H9 (cell line): ENCODE measurements around the gene TMC8. TPM values are rescaled to one million over a fixed set of nuclear protein-coding genes. Genes with fewer than 3 reads are reported as not detected.

Experiments
- DNase-seq: peaks from one replicate; pipeline ENCODE4 v3.0.0-alpha.2; 2017
- H2AFZ ChIP-seq: one replicate; pipeline ENCODE4 v1.6.1; 2013; ENCODE audit warnings: mild to moderate bottlenecking, low read length, control low read depth, moderate library complexity
- H2AK5ac ChIP-seq: 2 replicates; pipeline ENCODE4 v1.6.1; 2013; ENCODE audit warnings: low read length, control low read depth, mixed read lengths; ENCODE audit not compliant: insufficient read length
- H2BK120ac ChIP-seq: one replicate; pipeline ENCODE4 v1.6.1; 2013; ENCODE audit warnings: low read depth, mild to moderate bottlenecking, low read length, control low read depth, inconsistent platforms; ENCODE audit not compliant: poor library complexity, severe bottlenecking
- H2BK12ac ChIP-seq: 2 replicates; pipeline ENCODE4 v1.6.1; 2013; ENCODE audit warnings: low read length, control low read depth, mixed read lengths, low read depth; ENCODE audit not compliant: insufficient read length
- H2BK15ac ChIP-seq: 2 replicates; pipeline ENCODE4 v1.6.1; 2013; ENCODE audit warnings: low read depth, low read length, control low read depth
- H2BK20ac ChIP-seq: one replicate; pipeline ENCODE4 v1.6.1; 2013; ENCODE audit warnings: low read depth, mild to moderate bottlenecking, low read length, control low read depth, inconsistent platforms; ENCODE audit not compliant: poor library complexity, severe bottlenecking
- H2BK5ac ChIP-seq: 2 replicates; pipeline ENCODE4 v1.6.1; 2013; ENCODE audit warnings: low read length, control low read depth, mixed read lengths; ENCODE audit not compliant: insufficient read length
- H3K14ac ChIP-seq: 2 replicates; pipeline ENCODE4 v1.6.1; 2013; ENCODE audit warnings: low read length, control low read depth; ENCODE audit not compliant: insufficient read depth
- H3K18ac ChIP-seq: 2 replicates; pipeline ENCODE4 v1.6.1; 2013; ENCODE audit warnings: low read depth, mild to moderate bottlenecking, mixed read lengths, low read length, control low read depth; ENCODE audit not compliant: insufficient read length
- H3K23ac ChIP-seq: 2 replicates; pipeline ENCODE4 v1.6.1; 2013; ENCODE audit warnings: low read length, control low read depth, mixed read lengths, low read depth; ENCODE audit not compliant: insufficient read length
- H3K23me2 ChIP-seq: 2 replicates; pipeline ENCODE4 v1.6.1; 2013; ENCODE audit warnings: low read depth, mild to moderate bottlenecking, mixed read lengths, low read length, control low read depth; ENCODE audit not compliant: insufficient read length, poor library complexity, severe bottlenecking
- H3K27ac ChIP-seq: 2 replicates; pipeline ENCODE4 v1.5.1; 2013; ENCODE audit warnings: low read length, control low read depth, mixed read lengths, low read depth; ENCODE audit not compliant: insufficient read length
- H3K27me3 ChIP-seq: 2 replicates; pipeline ENCODE4 v1.6.1; 2013; ENCODE audit warnings: low read length, control low read depth, inconsistent platforms; ENCODE audit not compliant: insufficient read depth
- H3K4ac ChIP-seq: 2 replicates; pipeline ENCODE4 v1.6.1; 2013; ENCODE audit warnings: low read depth, mild to moderate bottlenecking, control low read depth, inconsistent platforms, low read length, moderate library complexity
- H3K4me1 ChIP-seq: 2 replicates; pipeline ENCODE4 v1.6.1; 2013; ENCODE audit warnings: low read length, control low read depth, inconsistent platforms; ENCODE audit not compliant: insufficient read depth
- H3K4me2 ChIP-seq: 2 replicates; pipeline ENCODE4 v1.6.1; 2013; ENCODE audit warnings: low read length, control low read depth, mixed read lengths; ENCODE audit not compliant: insufficient read length, insufficient read depth
- H3K56ac ChIP-seq: 2 replicates; pipeline ENCODE4 v1.6.1; 2013; ENCODE audit warnings: low read depth, mild to moderate bottlenecking, mixed read lengths, low read length, control low read depth; ENCODE audit not compliant: insufficient read length
- H3K79me1 ChIP-seq: 2 replicates; pipeline ENCODE4 v1.6.1; 2013; ENCODE audit warnings: low read depth, mild to moderate bottlenecking, moderate library complexity, low read length, control low read depth, inconsistent platforms; ENCODE audit not compliant: insufficient read depth, poor library complexity, severe bottlenecking
- H3K79me2 ChIP-seq: 2 replicates; pipeline ENCODE4 v1.6.1; 2013; ENCODE audit warnings: low read length, control low read depth, inconsistent platforms; ENCODE audit not compliant: insufficient read depth
- H3K9ac ChIP-seq: 2 replicates; pipeline ENCODE4 v1.6.1; 2013; ENCODE audit warnings: low read length, control low read depth, mixed read lengths; ENCODE audit not compliant: insufficient read length; ENCODE audit errors: extremely low read depth
- H3K9me3 ChIP-seq: one replicate; pipeline ENCODE4 v1.6.1; 2013; ENCODE audit warnings: low read depth, low read length, inconsistent platforms; ENCODE audit not compliant: control insufficient read depth
- H3T11ph ChIP-seq: one replicate; pipeline ENCODE4 v1.6.1; 2013; ENCODE audit warnings: mild to moderate bottlenecking, low read length, control low read depth, inconsistent platforms
- H4K20me1 ChIP-seq: one replicate; pipeline ENCODE4 v1.6.1; 2013; ENCODE audit not compliant: control insufficient read depth, insufficient read length, insufficient read depth
- H4K5ac ChIP-seq: 2 replicates; pipeline ENCODE4 v1.6.1; 2013; ENCODE audit warnings: low read depth, mild to moderate bottlenecking, mixed read lengths, low read length, control low read depth; ENCODE audit not compliant: insufficient read length
- H4K8ac ChIP-seq: replicated peaks from 2 replicates; pipeline ENCODE4 v1.6.1; 2013; ENCODE audit warnings: low read length, control low read depth, mixed read lengths, low read depth; ENCODE audit not compliant: insufficient read length
- H4K91ac ChIP-seq: 2 replicates; pipeline ENCODE4 v1.6.1; 2013; ENCODE audit warnings: low read depth, mild to moderate bottlenecking, moderate library complexity, mixed read lengths, low read length, control low read depth; ENCODE audit not compliant: insufficient read length
- H3K27ac Mint-ChIP-seq, 3 experiments: 2 replicates in 2 of 3; 3 replicates in 1 of 3; pipeline ENCODE4 v1.8.0; 2020 to 2021; ENCODE audit warnings: mixed read lengths in 3 of 3, mild to moderate bottlenecking in 1 of 3, moderate library complexity in 1 of 3
- H3K27me3 Mint-ChIP-seq: 2 replicates; pipeline ENCODE4 v1.8.0; 2021; ENCODE audit warnings: low read depth, mild to moderate bottlenecking, moderate library complexity, mixed read lengths
- H3K36me3 Mint-ChIP-seq, 3 experiments: 2 replicates in 2 of 3; 3 replicates in 1 of 3; pipeline ENCODE4 v1.8.0; 2020 to 2021; ENCODE audit warnings: low read depth in 3 of 3, mixed read lengths in 3 of 3; ENCODE audit not compliant: insufficient read depth in 1 of 3
- H3K4me1 Mint-ChIP-seq, 2 experiments: 2 replicates each; pipeline ENCODE4 v1.8.0; 2020; ENCODE audit warnings: mixed read lengths in 2 of 2
- H3K4me3 Mint-ChIP-seq, 2 experiments: 2 replicates in 1 of 2; 3 replicates in 1 of 2; pipeline ENCODE4 v1.8.0; 2020 to 2021; ENCODE audit warnings: mild to moderate bottlenecking in 2 of 2, mixed read lengths in 2 of 2, moderate library complexity in 1 of 2
- H3K9me3 Mint-ChIP-seq, 2 experiments: 2 replicates in 1 of 2; 3 replicates in 1 of 2; pipeline ENCODE4 v1.8.0; 2020; ENCODE audit warnings: mild to moderate bottlenecking in 2 of 2, mixed read lengths in 2 of 2, moderate library complexity in 1 of 2
- WGBS: extraction: QIAGEN DNeasy Blood & Tissue Kit; methylation state at CpG from one replicate; pipeline ENCODE4 v1.1.7; 2013; ENCODE audit warnings: missing lambda C conversion rate, low lambda C conversion rate, mixed read lengths; ENCODE audit not compliant: insufficient read length; ENCODE audit errors: extremely low coverage; 5-methylcytosine and 5-hydroxymethylcytosine counted together
- total RNA-seq: library from RNA; stranded (reverse); gene quantifications from 2 replicates; pipeline ENCODE4 v1.2.1, GENCODE V29; 2021
- TF ChIP-seq, protein P1 (sequence below): fragments of 200-600 bp; sonication (generic); conservative IDR thresholded peaks from 3 replicates; pipeline ENCODE4 v1.8.0; 2021; ENCODE audit warnings: antibody characterized with exemption, mild to moderate bottlenecking

TMC8 gene
- total RNA-seq, 1 experiment from 2014 or later: 1.0 TPM

DNA sequence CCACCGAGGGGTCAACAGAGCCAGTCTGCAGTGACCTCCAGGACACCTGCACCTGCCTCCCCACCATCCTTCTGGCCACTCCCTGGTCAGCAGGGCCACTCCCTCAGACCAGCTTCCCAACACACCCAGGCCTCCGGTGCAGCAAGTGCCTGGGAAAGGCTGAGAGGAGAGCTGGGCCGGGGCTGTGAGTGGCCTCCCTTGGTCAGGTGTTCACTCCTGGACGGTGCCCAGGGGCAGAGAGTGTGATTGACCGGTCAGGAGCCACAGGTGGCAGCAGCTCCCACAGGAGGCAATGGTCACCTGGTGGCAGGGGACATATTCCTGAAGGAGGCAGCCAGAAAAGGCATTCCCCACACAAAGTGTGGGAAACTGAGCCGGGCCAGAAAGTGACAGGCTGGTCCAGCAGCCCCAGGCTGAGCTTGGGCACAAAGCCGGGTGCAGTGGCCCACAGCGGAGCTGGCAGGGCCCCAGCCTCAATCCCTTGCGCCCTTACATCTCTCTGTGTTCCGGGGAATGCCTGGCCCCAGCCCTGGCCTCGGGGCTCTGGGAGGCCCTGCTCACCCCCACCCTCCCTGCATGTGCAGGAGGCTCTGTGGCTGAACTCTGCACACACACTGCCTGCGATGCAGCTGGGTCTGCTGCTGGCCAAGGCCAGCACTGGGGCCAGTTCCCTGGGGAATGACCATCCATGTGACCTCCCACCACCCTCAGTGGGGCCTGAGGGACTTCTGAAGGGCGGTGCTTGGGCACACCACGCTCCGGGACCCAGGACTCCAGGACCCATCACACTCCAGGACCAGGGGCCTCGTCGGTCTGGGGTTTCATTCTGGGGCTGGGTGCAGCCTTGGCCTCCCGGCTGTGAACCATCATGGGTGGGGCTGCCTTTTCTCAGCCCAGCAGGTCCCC is 14.4 kb downstream of the TMC8 start:
- peaks cover 2% of the 10 kb centered on the region; the same call in 1 of the 2 replicates for H3K27me3 Mint-ChIP-seq
- Histone ChIP-seq H2AK5ac (no peak overlapping the region), H2BK20ac (no peak overlapping the region), H3K23ac (no peak overlapping the region), H3K56ac (no peak overlapping the region), H3T11ph (no peak overlapping the region), H2BK120ac (no peak overlapping the region), H3K4me1 (no peaks in the 10 kb centered on the region), H3K9ac (no peak overlapping the region), H2AFZ (no peak overlapping the region), H3K14ac (no peak overlapping the region; the same call in 1 of the 2 replicates), H3K4me2 (no peak overlapping the region), H3K18ac (no peak overlapping the region), H4K91ac (no peak overlapping the region), H3K79me2 (no peaks in the 10 kb centered on the region), H3K79me1 (no peaks in the 10 kb centered on the region), H4K8ac (no peak overlapping the region), H3K23me2 (no peaks in the 10 kb centered on the region), H2BK5ac (no peak overlapping the region), H3K9me3 (no peaks in the 10 kb centered on the region), H4K5ac (no peak overlapping the region), H2BK15ac (no peak overlapping the region), H3K27ac (no peak overlapping the region), H3K27me3 (no peaks in the 10 kb centered on the region), H4K20me1 (no peaks in the 10 kb centered on the region), H2BK12ac (no peak overlapping the region), H3K4ac (no peak overlapping the region)
- no peaks in the 10 kb centered on the region for H3K36me3 Mint-ChIP-seq
- DNase-seq: no peak
- TF ChIP-seq, protein P1, sequence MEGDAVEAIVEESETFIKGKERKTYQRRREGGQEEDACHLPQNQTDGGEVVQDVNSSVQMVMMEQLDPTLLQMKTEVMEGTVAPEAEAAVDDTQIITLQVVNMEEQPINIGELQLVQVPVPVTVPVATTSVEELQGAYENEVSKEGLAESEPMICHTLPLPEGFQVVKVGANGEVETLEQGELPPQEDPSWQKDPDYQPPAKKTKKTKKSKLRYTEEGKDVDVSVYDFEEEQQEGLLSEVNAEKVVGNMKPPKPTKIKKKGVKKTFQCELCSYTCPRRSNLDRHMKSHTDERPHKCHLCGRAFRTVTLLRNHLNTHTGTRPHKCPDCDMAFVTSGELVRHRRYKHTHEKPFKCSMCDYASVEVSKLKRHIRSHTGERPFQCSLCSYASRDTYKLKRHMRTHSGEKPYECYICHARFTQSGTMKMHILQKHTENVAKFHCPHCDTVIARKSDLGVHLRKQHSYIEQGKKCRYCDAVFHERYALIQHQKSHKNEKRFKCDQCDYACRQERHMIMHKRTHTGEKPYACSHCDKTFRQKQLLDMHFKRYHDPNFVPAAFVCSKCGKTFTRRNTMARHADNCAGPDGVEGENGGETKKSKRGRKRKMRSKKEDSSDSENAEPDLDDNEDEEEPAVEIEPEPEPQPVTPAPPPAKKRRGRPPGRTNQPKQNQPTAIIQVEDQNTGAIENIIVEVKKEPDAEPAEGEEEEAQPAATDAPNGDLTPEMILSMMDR: no peak
- WGBS: no CpG with 5 or more reads among the region's 18 CpGs
- no peak overlapping the region for H3K27ac Mint-ChIP-seq
- no peaks in the 10 kb centered on the region for H3K9me3 Mint-ChIP-seq
- peaks cover 3 to 9% of the 10 kb centered on the region in 2 experiments; a peak in 2 of 4 replicates for H3K4me1 Mint-ChIP-seq
- H3K4me3 Mint-ChIP-seq: no peak overlapping the region
